Cortex of kidney (tissue), 1 donor: ENCODE results near the gene ZFP3.
"Not testable (repeated sequence)": the region's sequence is repeated elsewhere in the genome, so short reads cannot be mapped to it uniquely, and the experiment has no call there.

Experiments used
- DNase-seq: peaks from one replicate; lab custom pipeline; 2025; lab: John Stamatoyannopoulos, UW

Gene ZFP3

GRCh38 chr17:5077781-5078105 lies 524 bp upstream of the ZFP3 start:
- no peak for DNase-seq

- no peak for DNase-seq
These were observed 2.3 kb downstream of the ZFP3 start for GRCh38 chr17:5080591-5080990.

- no peak for DNase-seq
These were observed 14.1 kb downstream of the ZFP3 start for GRCh38 chr17:5092218-5093010.

- DNase-seq, result no peak
These were observed 18.4 kb downstream of the ZFP3 start for GRCh38 chr17:5096731-5097100.

- no peak for DNase-seq
These were observed 19.0 kb downstream of the ZFP3 start for GRCh38 chr17:5097101-5097834.

- no peak for DNase-seq
These were observed 21.0 kb downstream of the ZFP3 start for GRCh38 chr17:5099271-5099670.

- no peak for DNase-seq
These were observed 22.6 kb downstream of the ZFP3 start for GRCh38 chr17:5100832-5101231.

GRCh38 chr17:5110816-5111215 lies 32.5 kb downstream of the ZFP3 start:
- DNase-seq, result no peak

GRCh38 chr17:5111402-5112204 lies 33.3 kb downstream of the ZFP3 start, which contains the start of gene ZNF232:
TSS of gene ZNF232 (minus strand) at chr17:5111878. CDS start at chr17:5111822, 56 bp downstream.
- no peak for DNase-seq

- DNase-seq, result no peak
These were observed 37.7 kb downstream of the ZFP3 start, which contains the start of gene USP6 for GRCh38 chr17:5115673-5116651. TSS of gene USP6 (plus strand) at chr17:5116032. CDS start at chr17:5130368, 14,336 bp downstream.

GRCh38 chr17:5118219-5118618 lies 40.0 kb downstream of the ZFP3 start:
- no peak for DNase-seq

GRCh38 chr17:5120036-5120435 lies 41.8 kb downstream of the ZFP3 start:
- DNase-seq, result no peak

- DNase-seq, result not testable (repeated sequence)
These were observed 42.3 kb downstream of the ZFP3 start for GRCh38 chr17:5120436-5121185.

- DNase-seq, result no peak
These were observed 43.0 kb downstream of the ZFP3 start for GRCh38 chr17:5121186-5121841.

- DNase-seq, result not testable (repeated sequence)
These were observed 43.8 kb downstream of the ZFP3 start for GRCh38 chr17:5122056-5122455.

GRCh38 chr17:5122586-5123342 lies 44.5 kb downstream of the ZFP3 start:
- DNase-seq, result no peak

GRCh38 chr17:5123343-5124124 lies 45.3 kb downstream of the ZFP3 start:
- no peak for DNase-seq

GRCh38 chr17:5124125-5124760 lies 46.0 kb downstream of the ZFP3 start:
- DNase-seq, result not testable (repeated sequence)
